Osteocyte (in vitro differentiated cells): ENCODE results near the gene TMEM156. TPM values are rescaled to one million over a fixed set of nuclear protein-coding genes. Genes with fewer than 3 reads are reported as not detected.

Source experiments
- DNase-seq: peaks from one replicate; pipeline ENCODE4 v3.0.0; 2021; ENCODE audit warnings: mixed read lengths; ENCODE audit not compliant: unreplicated experiment; ENCODE audit errors: extremely low spot score
- H3K27ac Mint-ChIP-seq: one replicate; pipeline ENCODE4 v1.8.0; 2021; ENCODE audit warnings: mild to moderate bottlenecking, mixed read lengths; ENCODE audit not compliant: unreplicated experiment
- H3K27me3 Mint-ChIP-seq: one replicate; pipeline ENCODE4 v1.8.0; 2021; ENCODE audit warnings: mixed read lengths; ENCODE audit not compliant: unreplicated experiment
- H3K36me3 Mint-ChIP-seq: one replicate; pipeline ENCODE4 v1.8.0; 2021; ENCODE audit warnings: mixed read lengths; ENCODE audit not compliant: unreplicated experiment
- H3K4me1 Mint-ChIP-seq: one replicate; pipeline ENCODE4 v1.8.0; 2021; ENCODE audit warnings: mixed read lengths; ENCODE audit not compliant: unreplicated experiment
- H3K4me3 Mint-ChIP-seq: one replicate; pipeline ENCODE4 v1.8.0; 2021; ENCODE audit warnings: mild to moderate bottlenecking, moderate library complexity, mixed read lengths; ENCODE audit not compliant: unreplicated experiment
- H3K9me3 Mint-ChIP-seq: one replicate; pipeline ENCODE4 v1.8.0; 2021; ENCODE audit warnings: mixed read lengths; ENCODE audit not compliant: unreplicated experiment
- total RNA-seq: library from RNA; stranded (reverse); gene quantifications from 2 replicates; pipeline ENCODE4 v1.2.1, GENCODE V29; 2021
- TF ChIP-seq, protein P1 (sequence below): fragments of 200-600 bp; sonication (generic); IDR thresholded peaks from 2 replicates; pipeline ENCODE4 v1.5.0; 2021; ENCODE audit warnings: antibody characterized with exemption, mild to moderate bottlenecking, moderate library complexity

The TMEM156 gene
- total RNA-seq, 1 donor from 2014 or later, result not detected

GRCh38 chr4:39048311-39048710 is 16.1 kb upstream of the TMEM156 start:
- Mint-ChIP-seq H3K4me3 (peak overlapping the region; percentile 26), H3K9me3 (no peaks in the 10 kb centered on the region), H3K4me1 (peaks cover 56% of the 10 kb centered on the region), H3K27ac (peak overlapping the region; percentile 99), H3K27me3 (no peaks in the 10 kb centered on the region), H3K36me3 (peaks cover 4% of the 10 kb centered on the region)
- DNase-seq, result no peak
- TF ChIP-seq, protein P1, sequence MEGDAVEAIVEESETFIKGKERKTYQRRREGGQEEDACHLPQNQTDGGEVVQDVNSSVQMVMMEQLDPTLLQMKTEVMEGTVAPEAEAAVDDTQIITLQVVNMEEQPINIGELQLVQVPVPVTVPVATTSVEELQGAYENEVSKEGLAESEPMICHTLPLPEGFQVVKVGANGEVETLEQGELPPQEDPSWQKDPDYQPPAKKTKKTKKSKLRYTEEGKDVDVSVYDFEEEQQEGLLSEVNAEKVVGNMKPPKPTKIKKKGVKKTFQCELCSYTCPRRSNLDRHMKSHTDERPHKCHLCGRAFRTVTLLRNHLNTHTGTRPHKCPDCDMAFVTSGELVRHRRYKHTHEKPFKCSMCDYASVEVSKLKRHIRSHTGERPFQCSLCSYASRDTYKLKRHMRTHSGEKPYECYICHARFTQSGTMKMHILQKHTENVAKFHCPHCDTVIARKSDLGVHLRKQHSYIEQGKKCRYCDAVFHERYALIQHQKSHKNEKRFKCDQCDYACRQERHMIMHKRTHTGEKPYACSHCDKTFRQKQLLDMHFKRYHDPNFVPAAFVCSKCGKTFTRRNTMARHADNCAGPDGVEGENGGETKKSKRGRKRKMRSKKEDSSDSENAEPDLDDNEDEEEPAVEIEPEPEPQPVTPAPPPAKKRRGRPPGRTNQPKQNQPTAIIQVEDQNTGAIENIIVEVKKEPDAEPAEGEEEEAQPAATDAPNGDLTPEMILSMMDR, result no peak

DNA sequence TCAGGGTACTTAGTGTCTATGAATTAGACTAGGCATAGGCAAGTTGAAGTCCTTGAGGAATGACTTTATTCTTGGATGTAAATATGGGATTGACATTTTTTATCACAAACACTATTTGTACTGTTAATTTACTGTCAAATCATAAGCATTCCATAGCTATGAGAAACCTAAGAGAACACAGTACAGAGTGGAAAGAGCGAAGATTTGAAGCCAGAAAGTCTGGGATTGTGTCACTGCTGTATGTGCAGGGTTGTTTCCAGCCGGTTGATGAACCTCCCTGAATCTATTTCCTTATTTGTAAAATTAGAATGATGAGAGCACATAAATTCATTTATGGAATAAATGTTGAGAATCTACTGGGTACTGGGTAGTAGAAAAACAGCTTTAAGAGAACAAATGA is 15.5 kb upstream of the TMEM156 start:
- H3K36me3 Mint-ChIP-seq, result peaks cover 4% of the 10 kb centered on the region
- TF ChIP-seq, protein P1, result no peak
- no peaks in the 10 kb centered on the region for H3K9me3 Mint-ChIP-seq
- H3K4me3 Mint-ChIP-seq, result peak overlapping the region; percentile 26
- no peaks in the 10 kb centered on the region for H3K27me3 Mint-ChIP-seq
- peaks cover 61% of the 10 kb centered on the region for H3K4me1 Mint-ChIP-seq
- no peak for DNase-seq
- peak overlapping the region; percentile 99 for H3K27ac Mint-ChIP-seq

DNA sequence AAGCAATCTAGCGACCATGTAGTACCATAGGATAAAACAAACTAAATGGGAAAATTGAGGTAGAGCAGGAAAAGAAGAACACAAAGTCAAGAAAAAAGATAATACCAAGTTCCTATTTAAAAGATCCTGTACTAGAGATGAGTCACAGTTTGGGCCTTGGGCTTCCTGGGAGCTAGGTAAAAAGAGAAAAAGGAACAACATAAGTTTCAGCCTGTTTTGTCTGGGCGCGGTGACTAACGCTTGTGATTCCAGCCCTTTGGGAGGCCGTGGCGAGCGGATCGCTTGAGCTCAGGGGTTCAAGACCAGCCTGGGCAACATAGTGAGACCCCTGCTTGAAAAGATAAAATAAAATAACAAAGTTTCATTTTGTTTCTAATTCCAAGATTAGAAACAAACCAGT is 14.0 kb upstream of the TMEM156 start:
- Mint-ChIP-seq H3K27ac (peak overlapping the region; percentile 99), H3K36me3 (peaks cover 4% of the 10 kb centered on the region), H3K4me3 (peak overlapping the region; percentile 95), H3K4me1 (peaks cover 62% of the 10 kb centered on the region), H3K27me3 (no peaks in the 10 kb centered on the region), H3K9me3 (no peaks in the 10 kb centered on the region)
- no peak for DNase-seq
- TF ChIP-seq, protein P1, result no peak

DNA sequence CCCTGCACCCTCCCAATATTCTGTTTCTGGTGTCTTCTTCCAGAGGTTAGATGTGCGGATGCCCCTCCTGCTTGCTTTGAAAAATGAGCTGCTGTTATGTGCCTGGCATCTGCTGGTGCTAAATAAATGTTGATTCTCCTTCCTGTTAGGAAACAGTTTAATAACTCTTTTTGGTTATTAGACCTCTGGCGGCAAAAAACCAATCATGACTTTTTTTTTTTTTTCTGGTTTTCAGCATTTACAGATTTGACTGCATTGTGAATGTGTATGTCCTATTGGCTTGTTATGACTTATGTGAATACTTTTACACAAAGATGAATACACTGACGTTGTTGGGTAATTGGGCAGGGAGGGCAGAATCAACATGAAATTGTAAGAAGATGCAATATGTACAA is 13.6 kb upstream of the TMEM156 start:
- no peaks in the 10 kb centered on the region for H3K27me3 Mint-ChIP-seq
- H3K4me1 Mint-ChIP-seq, result peaks cover 63% of the 10 kb centered on the region
- no peaks in the 10 kb centered on the region for H3K9me3 Mint-ChIP-seq
- peak overlapping the region; percentile 99 for H3K27ac Mint-ChIP-seq
- DNase-seq, result no peak
- TF ChIP-seq, protein P1, result no peak
- peak overlapping the region; percentile 95 for H3K4me3 Mint-ChIP-seq
- peaks cover 4% of the 10 kb centered on the region for H3K36me3 Mint-ChIP-seq

- Mint-ChIP-seq H3K4me3 (peak overlapping the region; percentile 95), H3K9me3 (no peaks in the 10 kb centered on the region), H3K4me1 (peaks cover 66% of the 10 kb centered on the region), H3K27me3 (no peaks in the 10 kb centered on the region), H3K27ac (peak overlapping the region; percentile 99), H3K36me3 (peaks cover 2% of the 10 kb centered on the region)
- DNase-seq, result no peak
- TF ChIP-seq, protein P1, result no peak
Observed at GRCh38 chr4:39044956-39045826, 13.0 kb upstream of the TMEM156 start.
